RCC 7860 (cell line): ENCODE data around the gene TMEM14A.
"Not testable (repeated sequence)": the region's sequence is repeated elsewhere in the genome, so short reads cannot be mapped to it uniquely, and the experiment has no call there.

Experiments used
- DNase-seq: peaks from one replicate; pipeline ENCODE4 v3.0.0-alpha.2; 2015; ENCODE audit warnings: low spot score
- FAIRE-seq: peaks from 2 replicates; lab custom pipeline; 2012; peaks lifted over from hg19 to GRCh38; lab: Jason Lieb, UNC

TMEM14A gene

DNA sequence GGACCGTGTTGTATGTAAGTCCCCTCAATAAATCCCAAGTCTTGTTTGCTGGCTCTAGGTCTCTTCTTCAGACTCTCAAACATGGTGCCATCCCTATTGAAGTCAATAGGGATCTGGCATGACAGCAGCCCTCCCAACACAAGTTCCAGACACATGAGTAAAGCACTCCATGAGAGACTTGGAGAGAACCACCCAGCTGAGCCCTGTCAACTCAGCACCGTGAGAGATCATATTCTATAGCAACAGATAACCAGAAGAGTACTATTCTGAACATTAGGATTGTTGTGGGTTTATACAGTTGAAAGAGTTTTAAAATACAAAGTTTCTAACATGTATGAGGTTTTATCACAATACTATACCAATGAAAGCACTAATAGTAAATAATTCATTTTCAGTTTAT lies 23.5 kb downstream of the TMEM14A start:
- no peak for FAIRE-seq

DNA sequence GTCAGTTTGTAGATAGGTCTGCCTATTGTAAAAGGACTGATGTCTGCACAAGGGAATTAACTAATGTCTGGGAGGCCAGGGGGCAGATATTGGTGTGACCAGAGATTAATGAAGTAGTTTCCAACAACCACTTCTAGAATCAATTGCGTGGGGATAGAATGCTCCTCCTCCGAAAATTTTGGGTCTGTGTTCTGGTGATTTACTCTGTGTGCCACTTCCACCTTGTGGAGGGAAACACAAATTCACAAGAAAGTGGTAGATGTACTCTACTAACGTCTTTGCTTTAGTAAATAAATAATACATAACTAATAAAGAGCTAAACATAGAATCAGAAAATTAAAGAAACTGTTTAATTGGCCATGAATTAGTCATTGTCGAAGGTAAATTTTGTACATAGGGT lies 25.5 kb downstream of the TMEM14A start:
- DNase-seq (no peak), FAIRE-seq (no peak)

More for the DNA sequence above, 23.5 kb downstream of the TMEM14A start:
- no peak for DNase-seq

DNA sequence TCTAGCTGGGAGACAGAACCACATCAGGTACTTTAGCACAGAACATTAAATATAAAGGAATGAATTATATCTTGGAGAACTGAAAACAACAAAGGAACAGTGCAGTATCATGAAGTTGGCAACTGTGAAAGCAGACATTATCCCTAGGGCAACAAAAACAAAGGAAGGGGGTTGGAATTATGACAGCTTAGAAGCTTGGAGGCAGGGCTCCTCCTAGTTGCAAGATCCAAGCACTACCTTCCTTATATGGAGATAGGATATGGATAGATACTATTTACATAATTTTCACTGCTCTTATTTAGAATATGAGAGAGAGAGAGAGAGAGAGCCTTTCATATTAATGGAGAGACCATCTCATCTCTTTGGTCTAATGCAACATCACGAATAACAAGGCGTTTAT lies 27.0 kb downstream of the TMEM14A start:
- DNase-seq (no peak), FAIRE-seq (no peak)

DNA sequence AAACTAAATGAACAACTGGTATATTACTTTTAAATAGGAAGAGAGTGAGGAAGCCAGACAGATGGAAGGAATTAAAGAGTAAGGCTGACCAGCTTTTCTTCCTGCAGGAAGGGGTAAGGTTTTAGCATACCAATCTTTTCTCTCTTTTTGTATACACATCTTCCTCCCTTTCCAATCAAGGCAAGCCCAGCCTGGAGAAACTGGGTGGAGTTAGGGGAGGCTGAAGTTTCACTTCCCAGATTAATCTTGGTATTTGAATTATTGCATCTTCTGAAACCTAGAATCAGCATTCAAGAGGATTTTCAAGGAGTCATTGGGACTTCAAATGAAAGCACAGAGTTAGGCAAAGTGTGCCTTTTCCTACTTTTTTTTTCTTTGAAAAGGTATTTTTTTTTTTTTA lies 33.1 kb downstream of the TMEM14A start:
- DNase-seq (no peak), FAIRE-seq (no peak)

DNA sequence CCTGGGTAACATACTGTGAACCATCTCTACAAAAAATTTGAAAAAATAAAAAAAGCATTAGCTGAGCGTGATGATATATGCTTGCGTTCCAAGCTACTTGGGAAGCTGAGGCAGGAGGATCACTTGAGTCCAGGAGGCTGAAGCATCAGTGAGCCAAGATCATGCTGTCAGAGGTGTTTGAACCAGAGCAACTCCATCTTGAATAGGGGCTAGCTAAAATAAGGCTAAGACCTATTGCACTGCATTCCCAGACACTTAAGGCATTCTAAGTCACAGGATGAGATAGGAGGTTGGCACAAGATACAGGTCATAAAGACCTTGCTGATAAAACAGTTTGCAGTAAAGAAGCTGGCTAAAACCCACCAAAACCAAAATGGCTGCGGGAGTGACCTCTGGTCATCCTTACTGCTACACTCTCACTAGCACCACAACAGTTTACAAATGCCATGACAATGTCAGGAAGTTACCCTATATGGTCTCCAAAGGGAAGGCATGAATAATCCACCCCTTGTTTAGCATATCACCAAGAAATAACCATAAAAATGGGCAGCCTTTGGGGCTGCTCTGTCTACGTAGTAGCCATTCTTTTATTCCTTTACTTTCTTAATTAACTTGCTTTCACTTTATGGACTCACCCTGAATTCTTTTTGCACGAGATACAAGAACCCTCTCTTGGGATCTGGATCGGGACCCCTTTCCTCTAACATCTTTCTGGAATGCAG lies 34.0 kb downstream of the TMEM14A start:
- DNase-seq, FAIRE-seq: not testable (repeated sequence)

DNA sequence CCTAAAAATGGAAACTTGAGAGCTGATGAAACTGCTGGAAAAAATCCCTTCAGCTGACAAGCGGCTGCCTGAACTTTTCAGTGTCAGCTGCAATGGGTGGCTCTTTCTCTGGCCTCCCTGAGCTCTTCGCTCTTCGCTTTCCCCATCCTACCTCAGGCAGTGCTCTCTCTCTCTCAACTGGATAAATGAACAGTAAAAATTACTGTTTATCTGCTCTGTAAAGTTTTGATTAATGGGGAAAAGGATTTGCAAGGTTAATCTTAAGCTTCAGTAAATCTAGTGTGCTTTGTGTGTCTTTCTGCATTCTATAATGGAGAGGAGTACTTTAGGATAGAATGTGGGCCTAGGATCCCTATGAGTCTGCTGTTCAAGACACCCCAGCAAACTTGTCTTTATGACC lies 35.1 kb downstream of the TMEM14A start:
- FAIRE-seq: no peak

DNA sequence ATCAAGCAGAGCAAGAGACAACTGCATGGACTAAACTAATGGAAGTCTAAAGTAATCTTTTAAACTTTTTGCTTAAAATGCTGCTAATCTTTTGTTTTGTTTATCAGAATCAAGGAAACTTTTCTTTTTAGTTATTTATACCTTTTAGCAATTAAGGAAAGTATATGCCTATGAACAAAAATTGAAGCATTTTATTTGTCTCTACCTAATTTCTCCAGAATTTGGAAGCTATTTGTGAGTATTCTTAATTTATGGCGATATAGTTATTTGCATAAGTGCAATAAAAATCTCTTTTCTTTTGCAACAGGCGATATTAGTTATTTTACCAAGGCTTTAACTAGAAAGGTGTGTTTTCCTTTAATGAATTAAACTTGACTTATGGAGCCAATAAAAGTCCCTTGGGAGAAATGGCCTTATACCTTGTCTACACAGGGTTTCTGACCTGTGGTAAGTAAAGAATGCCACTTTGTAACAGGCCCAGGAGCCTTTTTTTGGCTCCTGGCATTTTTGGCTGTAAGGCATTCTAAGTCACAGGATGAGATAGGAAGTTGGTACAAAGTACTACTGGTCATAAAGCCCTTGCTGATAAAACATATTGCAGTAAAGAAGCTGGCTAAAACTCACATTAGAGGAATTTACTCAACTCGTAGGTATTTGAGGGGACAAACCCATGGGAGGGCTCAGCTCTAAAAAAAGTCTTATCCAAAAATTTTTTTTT lies 37.2 kb downstream of the TMEM14A start:
- FAIRE-seq (no peak), DNase-seq (no peak)

More for the DNA sequence above, 35.1 kb downstream of the TMEM14A start:
- DNase-seq: no peak

DNA sequence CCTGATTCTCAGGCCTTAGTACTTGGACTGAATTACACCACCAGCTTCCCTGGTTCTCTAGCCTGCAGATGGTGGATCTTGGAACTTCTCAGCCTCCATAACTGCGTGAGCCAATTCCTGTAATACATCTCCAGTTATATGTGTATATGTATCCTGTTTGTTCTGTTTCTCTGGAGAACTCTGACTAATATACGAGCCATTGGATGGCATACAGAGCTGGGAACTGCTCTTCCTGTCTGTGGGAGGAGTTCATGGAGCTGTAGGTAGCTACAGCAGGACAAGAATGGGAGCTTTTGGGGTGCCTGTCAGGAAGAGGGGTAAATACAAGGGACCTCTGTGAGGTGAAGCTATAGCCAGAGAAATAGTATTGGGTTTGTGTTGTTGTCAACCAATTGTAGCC lies 41.2 kb downstream of the TMEM14A start:
- DNase-seq: no peak
- FAIRE-seq: no peak

DNA sequence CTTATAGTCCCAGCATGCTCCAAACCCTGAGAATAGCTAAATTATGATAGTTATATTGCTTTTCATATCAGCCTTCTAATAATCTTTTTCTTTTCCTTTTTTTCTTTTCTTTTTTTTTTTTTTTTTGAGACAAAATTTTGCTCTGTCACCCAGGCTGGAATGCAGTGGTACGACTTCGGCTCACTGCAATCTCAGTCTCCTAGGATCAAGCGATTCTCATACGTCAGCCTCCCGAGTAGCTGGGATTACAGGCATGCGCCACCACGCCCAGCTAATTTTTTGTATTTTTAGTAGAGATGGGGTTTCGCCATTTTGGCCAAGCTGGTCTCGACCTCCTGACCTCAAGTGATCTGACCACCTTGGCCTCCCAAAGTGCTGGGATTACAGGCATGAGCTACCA lies 43.8 kb downstream of the TMEM14A start:
- FAIRE-seq: not testable (repeated sequence)

DNA sequence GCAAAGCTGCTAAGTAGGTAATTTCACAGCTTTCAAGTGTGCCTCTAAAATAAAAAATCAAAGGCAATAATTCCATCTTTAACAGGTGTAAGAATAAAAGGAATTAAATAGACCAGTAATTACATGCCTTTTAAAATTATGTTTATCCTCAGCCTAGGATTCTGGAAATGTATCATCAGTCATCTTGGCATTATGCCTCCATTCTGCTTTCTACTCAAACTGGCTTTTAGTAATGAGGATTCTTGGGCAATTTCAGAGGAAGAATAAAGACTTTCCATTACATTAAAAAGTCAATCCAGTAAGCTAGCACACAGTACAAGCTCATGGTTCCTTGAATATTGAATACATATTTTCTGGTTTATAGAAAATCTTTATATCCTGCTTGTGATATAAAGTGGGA lies 47.6 kb downstream of the TMEM14A start:
- FAIRE-seq (no peak), DNase-seq (no peak)

More for the DNA sequence above, 43.8 kb downstream of the TMEM14A start:
- DNase-seq: not testable (repeated sequence)

DNA sequence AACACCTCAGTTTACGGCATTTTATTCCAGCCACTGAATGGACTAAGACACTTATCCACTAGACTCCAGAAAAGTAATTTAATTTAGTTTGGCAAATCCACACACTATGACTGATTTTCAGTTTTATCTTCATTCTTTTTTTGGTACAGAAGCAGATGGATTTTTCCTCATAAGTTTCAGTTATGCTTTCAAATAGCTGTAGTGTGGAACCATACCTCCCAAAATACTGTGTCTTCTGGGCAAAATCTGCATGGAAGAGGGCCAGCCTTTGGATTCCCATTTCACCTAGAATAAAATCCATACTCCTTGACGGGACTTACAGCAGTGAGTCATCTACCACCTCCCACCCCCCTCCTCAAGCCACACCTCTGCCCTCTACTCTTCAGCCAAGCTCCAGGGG lies 49.4 kb downstream of the TMEM14A start:
- FAIRE-seq (no peak), DNase-seq (no peak)

DNA sequence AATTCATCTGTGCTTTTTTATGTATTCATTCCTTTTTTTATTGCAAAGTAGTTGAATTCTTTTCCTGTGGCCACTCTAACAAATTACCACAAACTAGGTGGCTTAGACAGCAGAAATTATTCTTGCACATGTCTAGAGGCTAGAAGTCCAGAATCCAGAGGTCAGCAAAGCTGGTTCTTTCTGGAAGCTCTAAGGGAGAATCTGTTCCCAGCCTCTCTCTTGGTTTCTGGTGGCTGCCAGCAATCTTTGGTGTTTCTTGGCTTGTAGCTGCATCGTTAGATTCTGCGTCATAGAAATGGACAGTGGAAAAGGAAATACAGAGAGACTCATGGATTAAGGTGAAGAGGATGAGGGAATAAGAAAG lies 53.1 kb downstream of the TMEM14A start:
- FAIRE-seq (no peak), DNase-seq (no peak)

DNA sequence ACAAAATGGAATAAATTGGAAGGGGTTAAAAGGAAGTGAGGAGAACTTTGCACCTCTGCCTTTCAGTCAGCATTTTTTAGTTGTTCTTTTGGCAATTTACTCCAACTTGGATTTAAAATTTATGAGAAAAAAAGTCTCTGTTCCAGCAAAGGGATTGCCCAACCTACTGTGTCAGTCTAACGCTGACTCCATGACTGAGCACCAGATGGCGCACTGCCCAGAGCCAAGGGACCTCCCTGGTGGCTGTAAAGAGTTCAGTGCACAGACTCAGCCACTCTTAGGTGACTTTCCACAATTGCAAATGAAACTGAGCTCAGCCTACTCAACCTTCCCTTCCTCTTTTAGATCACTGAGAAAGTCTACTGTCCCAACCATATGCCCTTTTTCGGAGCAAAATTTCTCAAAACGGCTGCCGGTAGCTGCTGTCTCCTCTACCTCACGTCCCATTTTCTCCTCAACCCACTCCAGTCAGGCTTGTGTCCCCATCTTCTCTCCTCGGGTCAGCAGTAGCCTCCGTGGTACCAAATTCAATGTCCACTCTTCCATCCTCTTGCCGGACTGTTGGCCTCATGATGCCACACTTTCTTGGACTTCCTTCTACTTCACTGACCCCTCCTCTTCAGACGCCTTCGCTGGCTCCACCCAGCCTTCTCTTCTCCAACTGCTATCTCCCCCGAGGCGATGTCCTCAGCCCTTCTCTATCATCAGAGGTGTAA lies 53.7 kb downstream of the TMEM14A start:
- peak; percentile 18 for DNase-seq

DNA sequence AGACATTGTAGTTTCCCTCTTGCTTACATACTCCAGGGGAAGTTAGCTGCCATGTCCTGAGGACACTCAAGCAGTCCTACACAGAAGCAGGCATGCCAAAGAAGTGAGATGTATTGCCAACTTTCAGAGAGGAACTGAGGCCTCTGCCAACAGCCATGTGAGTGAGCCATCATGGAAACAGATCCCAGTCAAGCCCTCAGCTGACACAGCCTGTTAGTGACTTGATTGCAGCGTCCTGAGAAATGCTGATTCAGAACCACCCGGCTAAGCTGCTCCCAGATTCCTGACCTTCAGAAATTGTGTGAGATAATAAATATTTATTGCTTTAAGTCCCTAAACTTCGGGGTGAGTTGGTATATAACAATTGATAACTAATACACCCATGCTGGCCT lies 54.2 kb downstream of the TMEM14A start:
- DNase-seq (no peak), FAIRE-seq (no peak)

More for the DNA sequence above, 53.7 kb downstream of the TMEM14A start:
- FAIRE-seq: no peak

DNA sequence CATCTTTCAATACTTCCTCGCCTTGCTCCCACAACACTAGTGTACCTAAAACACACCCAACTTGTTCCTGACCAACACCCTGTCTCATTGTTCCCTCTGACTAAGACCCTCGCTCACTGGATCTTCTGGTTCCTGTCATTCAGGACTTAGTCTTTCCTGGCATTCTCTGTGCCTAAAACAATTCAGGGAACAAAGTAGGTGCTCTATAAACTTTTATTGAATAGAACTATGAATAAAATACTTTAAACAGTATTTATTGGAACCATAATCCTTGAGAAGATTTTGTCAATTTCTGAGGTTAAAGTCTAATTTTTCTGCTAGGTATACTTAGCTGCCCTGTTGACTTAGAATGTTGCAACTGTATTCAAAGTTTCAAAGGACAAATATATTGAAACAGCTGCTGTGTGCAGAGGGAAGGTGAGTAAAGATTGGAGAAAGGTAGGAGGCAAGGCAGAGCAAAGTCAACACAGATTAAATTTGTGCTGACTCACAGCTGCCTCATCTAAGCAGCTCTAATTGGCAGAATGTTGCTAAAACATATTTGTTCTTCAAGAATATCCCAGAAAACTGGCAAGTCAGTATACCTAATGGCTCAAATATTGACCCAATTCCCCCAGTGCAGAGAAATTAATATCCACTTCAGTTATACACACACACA lies 54.8 kb downstream of the TMEM14A start:
- FAIRE-seq (no peak), DNase-seq (no peak)

DNA sequence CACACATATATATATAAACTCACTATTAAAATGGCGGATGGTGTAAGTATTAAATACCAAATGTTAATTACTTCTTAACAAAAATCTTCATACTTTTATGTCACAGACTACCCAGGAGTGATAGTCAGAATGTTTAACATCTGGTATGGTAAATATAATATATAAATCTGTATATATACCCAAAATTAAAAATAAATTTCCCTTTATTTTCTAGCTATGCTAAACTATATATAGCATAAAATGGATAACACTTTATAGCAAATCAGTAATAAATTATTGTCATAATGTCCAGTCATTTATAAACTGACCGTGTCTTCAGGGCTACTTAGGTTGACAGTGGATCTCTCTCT lies 55.3 kb downstream of the TMEM14A start:
- FAIRE-seq (no peak), DNase-seq (no peak)

DNA sequence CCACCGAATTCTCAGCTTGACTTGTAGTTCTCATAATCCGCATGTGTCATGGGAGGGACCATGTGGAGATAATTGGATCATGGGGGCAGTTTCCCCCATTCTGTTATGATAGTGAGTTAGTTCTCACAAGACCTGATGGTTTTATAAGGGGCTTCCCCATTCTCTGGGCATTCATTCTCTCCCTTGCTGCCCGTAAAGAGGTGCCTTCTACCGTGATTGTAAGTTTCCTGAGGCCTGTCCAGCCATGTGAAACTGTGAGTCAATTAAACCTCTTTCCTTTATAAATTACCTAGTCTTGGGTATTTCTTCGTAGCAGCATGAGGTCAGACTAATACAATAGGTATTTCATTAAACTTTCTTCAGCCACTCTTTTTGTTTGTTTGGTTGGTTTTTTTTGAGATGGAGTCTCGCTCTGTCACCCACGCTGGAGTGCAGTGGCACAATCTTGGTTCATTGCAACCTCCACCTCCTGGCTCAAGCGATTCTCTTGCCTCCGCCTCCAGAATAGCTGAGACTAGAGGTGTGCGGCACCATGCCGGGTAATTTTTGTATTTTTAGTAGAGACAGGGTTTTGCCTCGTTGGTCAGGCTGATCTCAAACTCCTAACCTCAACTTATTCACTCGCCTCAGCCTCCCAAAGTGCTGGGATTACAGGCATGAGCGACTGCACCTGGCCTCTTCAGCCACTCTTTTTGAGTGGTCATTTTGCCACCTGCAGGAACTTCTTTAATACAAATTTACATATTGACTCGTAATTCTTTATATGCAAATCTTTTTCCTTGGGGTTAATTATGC lies 56.0 kb downstream of the TMEM14A start:
- peak; percentile 81 for FAIRE-seq

DNA sequence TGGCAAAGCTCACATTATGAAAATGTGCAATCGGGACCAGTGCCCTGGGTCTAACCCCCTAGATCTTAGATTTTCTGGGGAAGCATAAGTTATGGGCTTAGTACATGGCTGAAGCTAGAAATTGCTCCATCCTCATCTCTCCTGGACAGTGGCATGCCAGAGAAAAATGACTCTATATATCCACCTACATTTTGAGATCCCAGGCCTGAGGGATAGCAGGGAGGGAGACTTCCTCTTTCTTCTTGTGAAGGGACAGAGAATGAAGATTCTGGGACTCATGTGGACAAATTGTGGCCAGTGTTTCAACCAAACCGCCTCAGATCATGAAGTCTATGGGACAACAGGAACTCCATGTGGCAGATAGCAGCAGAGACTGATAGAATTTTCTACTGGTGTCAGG lies 57.0 kb downstream of the TMEM14A start:
- DNase-seq: no peak
- FAIRE-seq: no peak

More for the DNA sequence above, 56.0 kb downstream of the TMEM14A start:
- peak; percentile 84 for DNase-seq

DNA sequence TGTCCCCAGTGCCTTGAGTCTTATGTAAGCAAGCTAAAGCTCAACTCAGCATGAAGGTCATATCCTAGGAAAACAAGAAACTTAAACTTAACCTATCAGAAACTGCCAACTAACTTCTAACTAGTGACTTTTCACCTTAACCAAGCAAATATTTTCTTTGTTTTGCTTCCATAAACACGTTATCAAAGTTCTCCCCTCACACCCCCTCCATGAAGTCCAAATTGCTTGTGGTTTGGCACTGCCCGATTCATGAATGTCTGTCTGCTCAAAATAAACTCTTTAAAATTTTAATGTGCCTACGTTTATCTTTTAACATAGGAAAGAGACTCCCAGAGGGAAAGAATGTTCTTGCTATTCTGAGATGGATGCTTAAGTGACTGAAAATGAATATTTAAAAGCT lies 57.5 kb downstream of the TMEM14A start:
- DNase-seq (no peak), FAIRE-seq (no peak)

DNA sequence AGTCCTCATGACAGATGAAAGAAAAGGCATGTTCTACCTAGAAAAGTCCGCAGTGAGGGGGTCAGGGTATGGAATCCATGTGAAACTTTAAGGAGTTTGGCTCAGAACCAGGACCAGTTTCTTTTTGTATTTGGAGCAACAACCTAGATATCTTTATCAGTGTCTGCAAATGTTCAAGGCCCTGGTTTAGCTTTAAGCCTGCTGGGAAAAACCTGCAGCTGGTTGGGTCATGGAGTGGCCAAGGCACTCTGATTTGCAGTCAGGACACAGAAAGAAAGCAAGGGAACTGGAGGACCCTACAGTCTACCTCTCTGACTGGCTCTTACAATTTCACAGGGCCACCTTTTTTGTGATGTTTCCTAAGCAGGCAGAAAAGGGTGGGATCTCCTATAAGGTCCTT lies 58.7 kb downstream of the TMEM14A start:
- no peak for FAIRE-seq
- no peak for DNase-seq

DNA sequence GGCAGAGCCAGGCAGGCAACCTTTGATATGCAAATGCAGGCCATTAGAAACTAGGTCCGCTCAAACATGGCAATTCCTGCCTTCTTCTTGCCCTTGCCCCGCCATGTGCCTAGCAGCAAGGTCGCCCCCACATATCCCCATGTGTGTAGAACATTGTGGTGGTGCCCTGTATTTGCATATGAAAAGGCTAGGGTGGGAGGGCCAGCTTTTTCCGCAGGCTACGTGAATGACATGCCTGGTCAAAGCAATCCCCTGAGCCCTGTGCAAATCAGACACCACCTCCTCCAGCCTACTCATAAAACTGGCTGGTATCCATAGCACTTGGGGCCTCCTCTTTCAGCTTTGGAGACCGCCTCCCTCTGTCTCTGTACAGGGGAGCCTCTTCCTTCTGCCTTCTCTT lies 60.8 kb downstream of the TMEM14A start:
- FAIRE-seq (no peak), DNase-seq (no peak)
